KOPT-K1 (cell line): Measurements from ENCODE around the gene DOK6.

ENCODE experiments used
- H3K27ac ChIP-seq: fragments of 200-600 bp; sonication (generic); 2 replicates; pipeline ENCODE4 v1.5.1; 2016; ENCODE audit warnings: antibody characterized with exemption, mild to moderate bottlenecking, low read depth, low read length; ENCODE audit not compliant: poor library complexity, severe bottlenecking
- H3K36me3 ChIP-seq: fragments of 200-600 bp; sonication (generic); 2 replicates; pipeline ENCODE4 v1.5.1; 2017; ENCODE audit warnings: antibody characterized with exemption, mild to moderate bottlenecking, low read length, moderate library complexity; ENCODE audit not compliant: insufficient read depth
- H3K9me3 ChIP-seq: fragments of 200-600 bp; sonication (generic); 2 replicates; pipeline ENCODE4 v1.5.1; 2017; ENCODE audit warnings: antibody characterized with exemption, low read length, mild to moderate bottlenecking; ENCODE audit not compliant: insufficient read depth, poor library complexity, severe bottlenecking

The DOK6 gene

GRCh38 chr18:69777248-69777647 lies 376.6 kb downstream of the DOK6 start:
- H3K36me3 ChIP-seq, result no peaks in the 10 kb centered on the region
- no peaks in the 10 kb centered on the region for H3K9me3 ChIP-seq
- no peak overlapping the region for H3K27ac ChIP-seq

- Histone ChIP-seq H3K36me3 (no peaks in the 10 kb centered on the region), H3K27ac (no peak overlapping the region), H3K9me3 (no peaks in the 10 kb centered on the region)
Measured at GRCh38 chr18:69778680-69779079, 378.0 kb downstream of the DOK6 start.

- H3K9me3 ChIP-seq, result no peaks in the 10 kb centered on the region
- no peaks in the 10 kb centered on the region for H3K36me3 ChIP-seq
- no peak overlapping the region for H3K27ac ChIP-seq
Measured at GRCh38 chr18:69780851-69781250, 380.2 kb downstream of the DOK6 start.

GRCh38 chr18:69784815-69785214 lies 384.1 kb downstream of the DOK6 start:
- Histone ChIP-seq H3K9me3 (no peaks in the 10 kb centered on the region), H3K36me3 (no peaks in the 10 kb centered on the region)

GRCh38 chr18:69785466-69785865 lies 384.8 kb downstream of the DOK6 start:
- no peaks in the 10 kb centered on the region for H3K9me3 ChIP-seq
- H3K27ac ChIP-seq, result no peak overlapping the region
- no peaks in the 10 kb centered on the region for H3K36me3 ChIP-seq

More at GRCh38 chr18:69784815-69785214, 384.1 kb downstream of the DOK6 start:
- no peak overlapping the region for H3K27ac ChIP-seq

GRCh38 chr18:69786427-69786826 lies 385.7 kb downstream of the DOK6 start:
- Histone ChIP-seq H3K27ac (no peak overlapping the region), H3K36me3 (no peaks in the 10 kb centered on the region), H3K9me3 (no peaks in the 10 kb centered on the region)

GRCh38 chr18:69787825-69788547 lies 387.3 kb downstream of the DOK6 start:
- Histone ChIP-seq H3K27ac (no peak overlapping the region), H3K9me3 (no peaks in the 10 kb centered on the region)

GRCh38 chr18:69789794-69790193 lies 389.1 kb downstream of the DOK6 start:
- Histone ChIP-seq H3K27ac (no peak overlapping the region), H3K36me3 (no peaks in the 10 kb centered on the region), H3K9me3 (no peaks in the 10 kb centered on the region)

More at GRCh38 chr18:69787825-69788547, 387.3 kb downstream of the DOK6 start:
- H3K36me3 ChIP-seq, result no peaks in the 10 kb centered on the region

- Histone ChIP-seq H3K27ac (no peak overlapping the region), H3K9me3 (no peaks in the 10 kb centered on the region), H3K36me3 (no peaks in the 10 kb centered on the region)
Measured at GRCh38 chr18:69790649-69791048, 390.0 kb downstream of the DOK6 start.

GRCh38 chr18:69795791-69796190 lies 395.1 kb downstream of the DOK6 start:
- H3K36me3 ChIP-seq, result no peaks in the 10 kb centered on the region
- no peak overlapping the region for H3K27ac ChIP-seq

GRCh38 chr18:69804776-69805501 lies 404.3 kb downstream of the DOK6 start:
- Histone ChIP-seq H3K9me3 (no peaks in the 10 kb centered on the region), H3K27ac (no peak overlapping the region), H3K36me3 (no peaks in the 10 kb centered on the region)

More at GRCh38 chr18:69795791-69796190, 395.1 kb downstream of the DOK6 start:
- H3K9me3 ChIP-seq, result no peaks in the 10 kb centered on the region

GRCh38 chr18:69808399-69808798 lies 407.7 kb downstream of the DOK6 start:
- no peaks in the 10 kb centered on the region for H3K36me3 ChIP-seq
- no peaks in the 10 kb centered on the region for H3K9me3 ChIP-seq
- no peak overlapping the region for H3K27ac ChIP-seq

- H3K9me3 ChIP-seq, result no peaks in the 10 kb centered on the region
- no peak overlapping the region for H3K27ac ChIP-seq
- H3K36me3 ChIP-seq, result no peaks in the 10 kb centered on the region
Measured at GRCh38 chr18:69813559-69813958, 412.9 kb downstream of the DOK6 start.

- no peak overlapping the region for H3K27ac ChIP-seq
- H3K36me3 ChIP-seq, result no peaks in the 10 kb centered on the region
- no peaks in the 10 kb centered on the region for H3K9me3 ChIP-seq
Measured at GRCh38 chr18:69814861-69815385, 414.2 kb downstream of the DOK6 start.

- Histone ChIP-seq H3K9me3 (peaks cover 6% of the 10 kb centered on the region), H3K36me3 (no peaks in the 10 kb centered on the region), H3K27ac (no peak overlapping the region)
Measured at GRCh38 chr18:69817335-69817940, 416.8 kb downstream of the DOK6 start.
